ENCODE data around the gene ATP6V1G2.

The ATP6V1G2 gene

GRCh38 chr6:31559958-31560696 is 13.7 kb upstream of the ATP6V1G2 start:
- TF ChIP-seq CTCF (IDR thresholded peaks at IDR 0.05), result no peak

GRCh38 chr6:31559606-31559957 is 13.2 kb upstream of the ATP6V1G2 start:
- TF ChIP-seq CTCF (IDR thresholded peaks at IDR 0.05), result no peak

GRCh38 chr6:31558631-31559500 is 12.5 kb upstream of the ATP6V1G2 start:
- no peak for TF ChIP-seq CTCF (IDR thresholded peaks at IDR 0.05)

- TF ChIP-seq CTCF (IDR thresholded peaks at IDR 0.05), result no peak
Observed at GRCh38 chr6:31558318-31558625, 11.9 kb upstream of the ATP6V1G2 start.

- TF ChIP-seq CTCF (IDR thresholded peaks at IDR 0.05), result no peak
Observed at GRCh38 chr6:31557443-31558317, 11.3 kb upstream of the ATP6V1G2 start.

GRCh38 chr6:31556307-31556706 is 9.9 kb upstream of the ATP6V1G2 start:
- TF ChIP-seq CTCF (IDR thresholded peaks at IDR 0.05), result no peak

- no peak for TF ChIP-seq CTCF (IDR thresholded peaks at IDR 0.05)
Observed at GRCh38 chr6:31548544-31548873, 2.1 kb upstream of the ATP6V1G2 start.
